B cell (primary cell): ENCODE results near the gene RASAL3.

Experiments
- EZH2 ChIP-seq: IDR thresholded peaks from 2 replicates; pipeline ENCODE4 v1.6.1; 2012; ENCODE audit warnings: borderline replicate concordance, low read depth, mild to moderate bottlenecking, moderate library complexity, low read length; ENCODE audit not compliant: insufficient read depth, poor library complexity, severe bottlenecking
- TF ChIP-seq, protein P1 (sequence below): fragments of 200-600 bp; IDR thresholded peaks from one replicate; pipeline ENCODE4 v1.8.0; 2022; ENCODE audit warnings: antibody characterized with exemption, mild to moderate bottlenecking

DNA sequence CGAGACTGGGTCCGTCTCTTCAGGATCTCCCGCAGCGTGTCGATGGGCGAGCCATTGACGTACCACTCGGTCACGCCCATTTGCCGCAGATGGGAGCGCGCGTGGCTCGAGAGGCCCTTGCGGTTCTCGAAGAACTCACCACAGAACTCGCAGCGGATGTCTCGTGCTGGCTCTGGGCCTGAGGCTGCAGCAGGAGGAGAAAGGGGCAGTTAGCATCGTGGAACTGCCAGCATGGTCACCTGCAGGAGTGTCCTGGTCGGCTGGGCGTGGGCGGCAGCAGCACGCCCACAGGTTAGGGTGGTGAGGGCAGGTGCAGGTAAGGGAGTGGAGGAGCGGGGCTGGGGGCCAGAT, 37.0 kb downstream of the RASAL3 start:
- TF ChIP-seq, protein P1, sequence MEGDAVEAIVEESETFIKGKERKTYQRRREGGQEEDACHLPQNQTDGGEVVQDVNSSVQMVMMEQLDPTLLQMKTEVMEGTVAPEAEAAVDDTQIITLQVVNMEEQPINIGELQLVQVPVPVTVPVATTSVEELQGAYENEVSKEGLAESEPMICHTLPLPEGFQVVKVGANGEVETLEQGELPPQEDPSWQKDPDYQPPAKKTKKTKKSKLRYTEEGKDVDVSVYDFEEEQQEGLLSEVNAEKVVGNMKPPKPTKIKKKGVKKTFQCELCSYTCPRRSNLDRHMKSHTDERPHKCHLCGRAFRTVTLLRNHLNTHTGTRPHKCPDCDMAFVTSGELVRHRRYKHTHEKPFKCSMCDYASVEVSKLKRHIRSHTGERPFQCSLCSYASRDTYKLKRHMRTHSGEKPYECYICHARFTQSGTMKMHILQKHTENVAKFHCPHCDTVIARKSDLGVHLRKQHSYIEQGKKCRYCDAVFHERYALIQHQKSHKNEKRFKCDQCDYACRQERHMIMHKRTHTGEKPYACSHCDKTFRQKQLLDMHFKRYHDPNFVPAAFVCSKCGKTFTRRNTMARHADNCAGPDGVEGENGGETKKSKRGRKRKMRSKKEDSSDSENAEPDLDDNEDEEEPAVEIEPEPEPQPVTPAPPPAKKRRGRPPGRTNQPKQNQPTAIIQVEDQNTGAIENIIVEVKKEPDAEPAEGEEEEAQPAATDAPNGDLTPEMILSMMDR, result no peak
- no peak for TF ChIP-seq EZH2
